HUES6 (cell line): ENCODE measurements around the gene HDGFL2.

Experiments
- H3K27ac ChIP-seq: 2 replicates; pipeline ENCODE4 v1.7.0; 2013; ENCODE audit warnings: low read depth, mild to moderate bottlenecking, low read length, inconsistent platforms
- H3K27me3 ChIP-seq: 2 replicates; pipeline ENCODE4 v1.6.1; 2013; ENCODE audit warnings: low read length; ENCODE audit not compliant: control insufficient read depth, insufficient read depth
- H3K36me3 ChIP-seq: 2 replicates; pipeline ENCODE4 v1.6.1; 2013; ENCODE audit warnings: low read length; ENCODE audit not compliant: control insufficient read depth, insufficient read depth
- H3K4me1 ChIP-seq: 2 replicates; pipeline ENCODE4 v1.6.1; 2013; ENCODE audit warnings: low read length; ENCODE audit not compliant: control insufficient read depth, insufficient read depth
- H3K4me3 ChIP-seq: 2 replicates; pipeline ENCODE4 v1.5.1; 2013; ENCODE audit warnings: low read depth, low read length
- H3K9ac ChIP-seq: one replicate; pipeline ENCODE4 v1.6.1; 2013; ENCODE audit warnings: mild to moderate bottlenecking, low read length
- H3K9me3 ChIP-seq: 2 replicates; pipeline ENCODE4 v1.6.1; 2013; ENCODE audit warnings: low read depth, low read length; ENCODE audit not compliant: control insufficient read depth, insufficient read depth

Gene HDGFL2

DNA sequence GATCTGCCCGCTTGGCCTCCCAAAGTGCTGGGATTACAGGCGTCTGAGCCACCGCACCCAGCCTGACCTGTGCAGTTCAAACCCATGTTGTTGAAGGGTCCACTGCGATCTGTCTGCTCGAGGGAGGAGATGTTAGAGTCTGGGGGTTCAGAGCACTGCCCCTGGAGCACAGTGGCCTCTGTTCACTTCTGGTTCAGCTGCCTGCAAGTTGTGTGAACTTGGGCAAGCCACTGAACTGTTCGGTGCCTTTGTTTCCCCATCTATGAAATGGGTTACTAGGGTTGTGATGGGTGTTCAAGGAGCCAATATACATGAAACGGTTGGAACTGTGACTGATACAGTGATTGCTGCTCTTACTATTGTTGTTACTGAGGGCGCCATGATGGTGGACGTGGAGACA, 61.2 kb downstream of the HDGFL2 start:
- Histone ChIP-seq H3K9me3 (no peaks in the 10 kb centered on the region), H3K27me3 (peaks cover 40% of the 10 kb centered on the region), H3K9ac (no peak overlapping the region), H3K4me1 (peaks cover 2% of the 10 kb centered on the region; the same call in 1 of the 2 replicates), H3K36me3 (no peaks in the 10 kb centered on the region), H3K4me3 (no peak overlapping the region), H3K27ac (no peak overlapping the region)

DNA sequence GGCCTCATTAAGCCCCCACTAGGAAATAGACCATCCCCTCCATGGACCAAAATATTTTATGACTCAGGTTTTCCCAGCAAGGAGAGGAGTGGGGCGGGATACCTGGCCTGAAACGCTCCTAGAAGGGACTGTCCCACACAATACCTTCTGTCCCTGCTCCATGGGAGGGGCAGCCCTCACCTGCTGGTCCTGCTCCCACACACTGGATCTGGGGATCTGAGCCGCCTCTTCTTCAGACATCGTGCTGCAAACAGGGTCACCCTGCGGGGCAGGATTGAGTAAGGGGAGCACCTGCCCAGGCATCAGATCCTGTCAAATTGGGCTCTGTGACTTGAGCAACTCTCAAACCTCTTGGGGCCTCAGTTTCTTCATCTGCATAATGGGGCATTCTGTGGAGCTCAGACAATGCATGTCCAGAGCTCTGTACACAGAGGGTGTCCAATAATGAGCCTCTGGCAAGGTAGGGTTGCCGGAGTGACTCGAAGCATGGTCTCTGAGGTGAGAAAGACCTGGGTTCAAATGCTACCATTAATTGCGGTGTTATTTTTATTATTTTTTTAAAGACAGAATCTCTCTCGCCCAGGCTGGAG, 61.8 kb downstream of the HDGFL2 start:
- H3K36me3 ChIP-seq, result no peaks in the 10 kb centered on the region
- H3K4me1 ChIP-seq, result peaks cover 2% of the 10 kb centered on the region; the same call in 1 of the 2 replicates
- H3K9me3 ChIP-seq, result no peaks in the 10 kb centered on the region
- peaks cover 40% of the 10 kb centered on the region for H3K27me3 ChIP-seq
- no peak overlapping the region for H3K27ac ChIP-seq
- H3K9ac ChIP-seq, result no peak overlapping the region
- H3K4me3 ChIP-seq, result no peak overlapping the region

DNA sequence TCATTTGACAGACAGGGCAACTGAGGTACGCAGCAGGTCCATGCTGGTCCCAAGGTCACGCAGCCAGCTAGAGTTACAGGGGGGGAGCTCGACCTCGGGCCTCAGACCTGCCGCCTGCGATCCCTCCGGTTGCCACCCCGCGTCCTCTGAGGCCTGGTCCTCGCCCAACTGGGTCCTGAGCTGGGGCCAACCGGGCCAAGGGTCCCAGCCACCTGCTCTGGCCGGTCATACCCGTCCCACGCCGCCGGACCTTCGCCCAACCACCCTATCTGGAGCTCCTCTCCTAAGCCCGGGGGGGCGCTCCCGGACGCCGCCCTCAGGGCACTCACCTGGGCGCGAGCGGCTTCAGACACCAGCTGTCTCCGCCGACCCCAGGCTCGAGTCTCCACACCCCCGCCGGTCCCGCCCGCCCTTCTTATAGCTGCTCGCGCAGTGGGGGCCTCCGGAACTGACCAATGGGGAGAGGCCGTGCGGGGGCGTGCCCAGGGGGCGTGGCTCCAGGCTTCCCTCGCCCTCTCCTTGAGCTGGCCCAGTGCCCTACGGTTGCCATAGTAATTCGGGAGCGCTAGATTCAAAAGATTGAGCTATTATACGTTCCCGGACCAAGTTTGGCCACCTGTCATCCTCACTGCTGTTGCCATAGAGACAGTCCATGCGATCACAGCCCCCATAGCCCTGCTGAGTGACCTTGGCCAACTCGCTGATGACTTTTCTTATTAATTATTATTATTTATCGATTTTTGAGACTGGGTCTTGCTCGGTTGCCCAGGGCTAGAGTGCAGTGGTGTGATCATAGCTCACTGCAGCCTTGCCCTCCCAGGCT, 63.0 kb downstream of the HDGFL2 start, which contains the start of gene PLIN5:
PLIN5 (minus strand) TSS at position 389 of the 823 bp plus-strand sequence. CDS start 1,150 bp downstream, outside the sequence.
- H3K27ac ChIP-seq, result no peak within 1 kb of the TSS
- peak within 1 kb of the TSS; percentile 46 for H3K4me3 ChIP-seq

DNA sequence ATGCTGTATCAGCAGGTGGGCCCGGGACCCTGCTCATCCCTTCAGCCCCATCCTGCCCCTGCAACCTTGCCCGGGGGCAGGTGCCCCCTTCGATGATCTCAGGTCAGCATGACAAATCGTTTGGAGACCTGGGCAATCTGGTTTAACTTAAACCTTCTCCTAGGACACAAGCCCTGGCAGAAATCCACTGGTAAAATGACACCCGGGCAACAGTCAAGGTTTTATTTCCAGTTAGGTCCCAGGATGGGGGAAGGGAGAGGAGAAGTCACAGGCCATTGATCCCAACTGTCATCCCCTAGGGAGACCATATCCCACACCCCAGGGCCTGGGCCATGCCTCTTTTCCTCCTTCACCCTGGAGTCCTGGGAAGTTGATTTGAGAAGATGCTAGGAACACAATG, 64.7 kb downstream of the HDGFL2 start:
- no peak overlapping the region for H3K4me3 ChIP-seq
- H3K9ac ChIP-seq, result no peak overlapping the region
- H3K27me3 ChIP-seq, result peaks cover 27% of the 10 kb centered on the region
- H3K27ac ChIP-seq, result no peak overlapping the region
- H3K36me3 ChIP-seq, result no peaks in the 10 kb centered on the region
- peaks cover 11% of the 10 kb centered on the region; the same call in 1 of the 2 replicates for H3K4me1 ChIP-seq
- H3K9me3 ChIP-seq, result peaks cover 5% of the 10 kb centered on the region; the same call in 1 of the 2 replicates

More for the DNA sequence above, 63.0 kb downstream of the HDGFL2 start, which contains the start of gene PLIN5:
- Histone ChIP-seq H3K36me3 (no peaks in the 10 kb centered on the region), H3K9me3 (no peaks in the 10 kb centered on the region), H3K4me1 (peaks cover 9% of the 10 kb centered on the region; the same call in 1 of the 2 replicates), H3K9ac (no peak within 1 kb of the TSS), H3K27me3 (peaks cover 36% of the 10 kb centered on the region)

DNA sequence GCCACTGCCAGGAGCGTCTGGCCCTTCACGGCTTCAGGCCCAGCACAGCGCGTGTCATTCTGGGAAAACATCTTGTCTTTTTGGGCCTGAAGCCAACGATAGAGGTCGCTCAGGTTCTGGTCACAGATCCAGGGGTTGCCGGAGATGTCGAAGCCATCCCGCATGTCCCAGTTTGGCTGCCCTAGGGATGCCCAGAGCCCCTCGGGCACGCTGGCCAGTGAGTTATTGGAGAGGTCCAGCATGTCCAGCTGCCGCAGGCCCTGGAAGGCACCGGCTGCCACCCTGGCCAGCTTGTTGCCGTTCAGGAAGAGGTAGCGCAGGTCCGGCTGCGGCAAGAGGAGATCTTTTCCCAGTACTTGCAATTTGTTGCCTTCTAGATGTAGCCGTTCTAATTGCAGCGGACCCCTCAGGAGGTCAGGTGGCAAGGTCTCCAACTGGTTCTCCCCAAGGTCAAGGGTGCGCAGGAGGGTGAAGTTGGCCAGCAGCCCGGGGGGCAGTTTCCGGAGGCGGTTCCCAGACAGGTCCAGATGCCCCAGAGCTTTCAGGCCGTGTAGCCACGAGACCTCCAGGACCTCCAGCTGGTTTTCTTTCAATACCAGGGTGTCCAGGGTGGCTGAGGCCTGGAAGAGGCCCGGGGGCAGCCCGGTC, 66.0 kb downstream of the HDGFL2 start:
- Histone ChIP-seq H3K4me3 (no peak overlapping the region), H3K27ac (no peak overlapping the region), H3K36me3 (no peaks in the 10 kb centered on the region), H3K9me3 (peaks cover 5% of the 10 kb centered on the region; the same call in 1 of the 2 replicates), H3K4me1 (peaks cover 11% of the 10 kb centered on the region; the same call in 1 of the 2 replicates), H3K27me3 (peaks cover 25% of the 10 kb centered on the region), H3K9ac (no peak overlapping the region)

DNA sequence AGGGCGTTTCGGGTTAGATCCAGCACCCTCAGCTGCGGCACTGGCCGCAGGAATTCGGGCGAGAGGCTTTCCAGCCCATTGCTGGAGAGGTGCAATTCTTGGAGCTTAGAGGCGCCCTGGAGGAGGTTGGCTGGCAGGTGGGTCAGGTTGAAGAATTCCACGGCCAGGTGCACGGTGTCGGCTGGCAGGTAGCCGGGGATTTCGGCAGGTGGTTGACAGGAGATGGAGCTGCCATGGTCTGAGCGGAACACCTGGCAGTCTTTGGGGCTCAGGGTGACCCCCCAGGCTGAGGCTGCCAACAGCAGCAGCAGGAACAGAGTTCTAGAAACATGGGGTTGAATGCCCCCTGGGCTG, 66.5 kb downstream of the HDGFL2 start:
- H3K4me1 ChIP-seq, result peaks cover 11% of the 10 kb centered on the region; the same call in 1 of the 2 replicates
- H3K36me3 ChIP-seq, result no peaks in the 10 kb centered on the region
- H3K27me3 ChIP-seq, result peaks cover 20% of the 10 kb centered on the region
- H3K27ac ChIP-seq, result no peak overlapping the region
- H3K9me3 ChIP-seq, result peaks cover 5% of the 10 kb centered on the region; the same call in 1 of the 2 replicates
- no peak overlapping the region for H3K4me3 ChIP-seq
- H3K9ac ChIP-seq, result no peak overlapping the region

DNA sequence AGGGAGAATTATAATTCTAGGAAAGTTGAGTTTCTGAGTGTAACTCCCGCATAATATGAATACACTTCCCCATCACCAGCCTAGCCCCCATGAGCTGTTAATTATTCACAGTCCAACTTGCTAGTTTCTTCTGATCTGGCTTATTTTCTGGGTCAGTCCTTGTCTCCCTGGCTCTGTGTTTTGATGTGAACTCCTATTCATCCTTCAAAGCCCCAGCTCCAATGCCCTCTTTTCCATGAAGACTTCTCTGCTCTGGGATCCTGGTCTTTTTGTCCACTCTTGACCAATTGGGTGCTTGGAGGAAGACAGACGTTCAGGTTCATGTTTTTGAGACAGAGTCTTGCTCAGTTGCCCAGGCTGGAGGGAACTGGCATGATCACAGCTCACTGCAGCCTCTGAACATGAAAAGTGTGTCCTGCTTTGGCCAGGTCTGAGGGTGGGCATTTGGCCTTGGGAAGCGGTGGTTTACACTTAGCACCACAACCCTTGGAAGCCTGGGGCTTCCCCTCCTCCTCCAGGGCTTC, 67.1 kb downstream of the HDGFL2 start:
- peaks cover 14% of the 10 kb centered on the region for H3K27me3 ChIP-seq
- peaks cover 11% of the 10 kb centered on the region; the same call in 1 of the 2 replicates for H3K4me1 ChIP-seq
- H3K36me3 ChIP-seq, result no peaks in the 10 kb centered on the region
- no peak overlapping the region for H3K4me3 ChIP-seq
- H3K9me3 ChIP-seq, result peaks cover 5% of the 10 kb centered on the region; the same call in 1 of the 2 replicates
- no peak overlapping the region for H3K9ac ChIP-seq
- no peak overlapping the region for H3K27ac ChIP-seq

DNA sequence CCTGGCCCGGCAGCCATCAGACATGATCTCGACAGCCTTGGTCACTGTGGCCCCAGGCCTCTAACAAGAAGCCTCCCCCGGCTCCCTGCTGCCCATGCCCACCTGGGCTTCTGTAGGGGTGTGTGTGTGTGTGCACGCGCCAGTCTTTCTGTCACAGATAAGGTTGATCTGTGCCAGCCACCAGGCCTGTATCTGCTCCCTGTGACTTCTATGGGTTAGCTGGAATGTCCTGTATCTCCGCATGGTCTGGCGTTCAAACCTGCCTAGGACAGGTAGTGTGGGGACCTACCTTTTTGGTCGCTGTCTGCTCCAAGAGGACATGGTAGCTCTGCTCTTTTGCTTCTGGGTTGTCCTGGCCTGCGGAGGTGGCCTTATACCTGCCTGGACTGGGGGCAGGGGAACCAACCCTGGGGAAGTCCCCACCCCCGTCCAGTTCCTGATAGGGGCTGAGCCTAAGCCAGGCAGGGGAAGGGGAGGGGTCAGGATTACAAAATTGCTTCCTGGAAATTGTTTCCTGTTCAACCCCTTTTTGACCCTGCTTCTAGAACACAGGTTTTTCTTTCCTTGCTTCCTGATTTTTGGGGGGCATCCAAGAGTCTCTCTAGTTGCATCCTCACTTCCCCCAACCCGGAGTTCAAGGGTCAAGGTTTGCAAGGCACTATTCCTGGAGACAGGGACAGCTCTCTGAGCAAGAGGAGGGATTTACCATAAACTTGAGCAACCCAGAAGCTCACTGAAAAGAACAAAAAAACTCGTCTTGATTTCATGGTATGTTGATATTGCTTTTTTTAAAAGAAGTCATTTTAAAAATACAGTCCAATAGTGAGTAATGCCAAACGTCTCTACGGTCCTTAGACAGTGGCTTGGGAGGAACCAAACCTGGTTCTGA, 67.8 kb downstream of the HDGFL2 start, which contains the start of gene LRG1:
LRG1 (minus strand) TSS at position 344 of the 889 bp plus-strand sequence; CDS start at position 321, 23 bp downstream.
- Histone ChIP-seq H3K36me3 (no peaks in the 10 kb centered on the region), H3K27me3 (peaks cover 6% of the 10 kb centered on the region), H3K9me3 (peaks cover 5% of the 10 kb centered on the region; the same call in 1 of the 2 replicates), H3K9ac (no peak within 1 kb of the TSS), H3K4me3 (no peak within 1 kb of the TSS), H3K27ac (no peak within 1 kb of the TSS), H3K4me1 (peaks cover 9% of the 10 kb centered on the region; the same call in 1 of the 2 replicates)

DNA sequence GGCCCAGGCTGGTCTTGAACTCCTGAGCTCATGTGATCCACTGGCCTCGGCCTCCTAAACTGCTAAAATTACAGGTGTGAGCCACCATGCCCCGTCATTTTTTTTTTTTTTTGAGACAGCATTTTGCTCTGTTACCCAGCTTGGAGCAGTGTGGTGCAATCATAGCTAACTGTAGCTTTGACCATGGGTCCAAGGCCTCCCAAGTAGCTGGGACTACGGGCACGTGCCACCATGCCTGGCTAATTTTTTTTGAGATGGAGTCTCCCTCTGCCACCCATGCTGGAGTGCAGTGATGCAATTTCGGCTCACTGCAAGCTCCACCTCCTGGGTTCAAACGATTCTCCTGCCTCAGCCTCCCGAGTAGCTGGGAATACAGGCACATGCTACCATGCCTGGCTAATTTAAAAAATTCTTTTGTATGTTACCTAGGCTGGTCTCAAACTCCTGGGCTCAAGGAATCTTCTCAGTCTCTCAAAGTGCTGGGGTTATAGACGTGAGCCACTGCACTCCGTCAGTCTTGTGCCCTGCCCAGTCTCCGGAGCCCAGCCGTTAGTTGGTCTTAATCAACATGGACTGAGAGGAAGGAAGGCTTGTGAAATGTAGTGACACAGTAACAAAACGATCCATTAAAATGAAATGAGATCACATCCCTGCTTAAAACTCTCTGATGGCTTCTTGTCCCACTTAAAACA, 69.2 kb downstream of the HDGFL2 start:
- Histone ChIP-seq H3K27ac (no peak overlapping the region), H3K9me3 (peaks cover 5% of the 10 kb centered on the region; the same call in 1 of the 2 replicates), H3K36me3 (no peaks in the 10 kb centered on the region), H3K4me3 (no peak overlapping the region), H3K27me3 (peaks cover 6% of the 10 kb centered on the region; the same call in 1 of the 2 replicates), H3K4me1 (peaks cover 9% of the 10 kb centered on the region; the same call in 1 of the 2 replicates), H3K9ac (no peak overlapping the region)
